Stimulated activated naive CD4-positive, alpha-beta T cell (primary cell): ENCODE measurements around the gene NFATC2IP.
A peak's percentile ranks its signal among the peaks of the same experiment; 100 is the strongest.

Experiments
- DNase-seq, 6 experiments: peaks; one replicate each; lab custom pipeline; 2025; lab: John Stamatoyannopoulos, UW

The NFATC2IP gene

DNA sequence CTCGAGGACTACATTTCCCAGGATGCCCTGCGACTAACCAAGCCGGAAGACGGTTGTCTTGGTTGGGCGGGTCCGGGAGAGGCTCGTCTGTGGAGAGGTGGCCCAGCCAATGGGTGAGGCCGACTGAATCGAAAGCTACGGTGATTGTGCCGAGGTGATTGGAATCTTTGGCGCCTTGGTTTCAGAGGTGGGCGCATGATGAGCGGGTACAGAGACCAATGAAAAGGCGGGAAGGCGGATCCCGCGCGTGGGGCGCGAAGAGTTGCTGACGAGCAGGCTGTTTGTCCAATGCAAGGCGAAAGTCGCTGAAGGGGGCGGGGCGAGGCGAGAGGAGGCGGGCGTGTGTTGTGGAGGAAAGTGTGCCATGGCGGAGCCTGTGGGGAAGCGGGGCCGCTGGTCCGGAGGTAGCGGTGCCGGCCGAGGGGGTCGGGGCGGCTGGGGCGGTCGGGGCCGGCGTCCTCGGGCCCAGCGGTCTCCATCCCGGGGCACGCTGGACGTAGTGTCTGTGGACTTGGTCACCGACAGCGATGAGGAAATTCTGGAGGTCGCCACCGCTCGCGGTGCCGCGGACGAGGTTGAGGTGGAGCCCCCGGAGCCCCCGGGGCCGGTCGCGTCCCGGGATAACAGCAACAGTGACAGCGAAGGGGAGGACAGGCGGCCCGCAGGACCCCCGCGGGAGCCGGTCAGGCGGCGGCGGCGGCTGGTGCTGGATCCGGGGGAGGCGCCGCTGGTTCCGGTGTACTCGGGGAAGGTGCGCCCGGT, at the start of gene NFATC2IP:
Gene NFATC2IP, plus strand, starts transcription at position 290 of the 762 bp plus-strand sequence. Its CDS starts 75 bp downstream, at position 365.
- DNase-seq = peak; percentile 97 to 100 (median 99)

- DNase-seq = no peak
Observed at GRCh38 chr16:28901862-28902261, 48.9 kb upstream of the NFATC2IP start.

DNA sequence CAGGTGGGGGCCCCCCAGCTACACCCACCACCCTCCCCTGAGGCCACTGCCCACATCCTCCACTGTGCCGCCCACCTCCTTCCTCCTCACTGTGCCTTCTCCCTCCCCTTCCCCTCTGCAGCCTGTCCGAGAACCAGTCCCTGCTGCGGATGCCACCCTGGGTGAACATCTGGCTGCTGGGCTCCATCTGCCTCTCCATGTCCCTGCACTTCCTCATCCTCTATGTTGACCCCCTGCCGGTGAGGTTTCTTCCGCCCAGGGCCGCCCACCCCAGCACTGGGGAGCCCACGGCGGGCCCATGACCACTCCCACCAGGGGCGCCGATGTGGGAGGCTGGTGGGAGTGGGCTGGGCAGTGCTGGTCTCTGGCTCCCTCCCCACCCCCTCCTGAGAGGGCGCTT, 47.8 kb upstream of the NFATC2IP start:
- DNase-seq = no peak

- DNase-seq = no peak
Observed at GRCh38 chr16:28903344-28904042, 47.2 kb upstream of the NFATC2IP start.

- DNase-seq = no peak
Observed at GRCh38 chr16:28904363-28904762, 46.4 kb upstream of the NFATC2IP start.

DNA sequence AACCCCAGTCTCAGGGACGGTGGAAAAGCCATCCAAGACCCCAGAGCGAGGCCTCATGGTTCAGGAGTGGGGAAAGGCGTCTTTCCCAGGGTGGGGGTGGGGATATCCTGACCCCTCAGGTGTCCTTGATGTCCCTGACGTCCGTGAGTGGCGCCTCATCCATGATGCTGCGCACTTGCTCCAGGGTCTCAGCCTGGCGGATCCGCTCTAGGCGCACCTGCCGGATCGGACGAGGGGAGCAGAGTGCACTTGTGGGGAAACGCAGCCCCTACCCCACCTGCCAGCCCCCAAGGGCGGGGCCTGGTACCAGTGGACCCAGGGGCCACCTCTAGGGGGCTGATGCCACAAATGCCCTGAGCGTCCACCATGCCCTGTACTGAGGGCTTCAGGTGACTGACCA, 45.9 kb upstream of the NFATC2IP start:
- DNase-seq = no peak

DNA sequence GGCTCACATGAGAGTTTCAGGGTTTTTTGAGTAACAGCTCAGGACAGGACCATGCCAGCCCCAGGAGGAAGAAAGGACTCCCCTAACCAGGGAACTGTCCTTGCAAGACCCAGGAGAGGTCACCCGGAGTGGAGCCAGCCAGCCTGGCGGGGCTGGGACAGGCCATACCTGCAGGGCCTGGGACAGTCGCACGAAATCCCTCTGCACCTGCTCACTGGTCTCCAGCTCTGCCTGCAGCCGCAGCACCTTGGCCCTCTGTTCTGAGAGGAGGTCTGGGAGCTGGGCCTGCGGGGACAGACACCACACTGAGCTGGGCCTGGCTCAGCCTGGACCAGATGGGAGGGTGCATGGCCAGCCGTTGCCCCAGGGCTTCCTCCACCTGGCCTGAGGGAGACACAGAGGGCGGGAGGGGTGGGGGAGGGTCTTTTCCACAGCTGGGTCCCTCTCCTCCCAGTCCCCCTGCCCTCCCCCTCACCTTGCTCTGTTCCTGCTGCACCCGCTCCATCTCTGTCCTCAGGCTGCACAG, 45.4 kb upstream of the NFATC2IP start:
- no peak for DNase-seq

DNA sequence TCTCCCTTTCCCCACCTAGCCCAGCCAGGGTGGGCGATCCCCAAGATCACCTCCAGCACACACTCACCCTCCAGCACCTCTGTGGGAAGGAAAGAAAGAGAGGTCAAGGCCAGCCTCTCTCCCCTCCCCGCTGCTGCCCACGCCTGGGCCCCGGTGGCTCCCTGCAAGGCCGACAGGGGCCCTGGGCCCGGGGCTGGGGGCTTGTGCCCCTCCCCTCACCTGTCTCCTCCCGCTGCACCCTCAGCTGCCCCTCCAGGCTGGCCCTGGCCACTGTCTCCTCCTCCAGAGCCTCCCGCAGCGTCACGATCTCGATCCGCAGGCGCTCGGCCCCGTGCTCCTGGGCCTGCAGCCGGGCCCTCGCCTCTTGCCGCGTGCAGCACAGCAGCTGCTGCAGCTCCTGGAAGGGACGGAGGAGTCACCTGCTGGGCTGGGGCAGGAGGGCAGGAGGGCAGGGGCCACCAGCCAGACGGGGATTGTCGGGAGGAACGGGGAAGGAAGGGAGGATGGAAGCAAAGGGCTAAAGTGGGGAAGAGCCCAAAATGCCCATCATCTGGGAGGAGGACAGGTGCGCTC, 44.9 kb upstream of the NFATC2IP start:
- DNase-seq = no peak

DNA sequence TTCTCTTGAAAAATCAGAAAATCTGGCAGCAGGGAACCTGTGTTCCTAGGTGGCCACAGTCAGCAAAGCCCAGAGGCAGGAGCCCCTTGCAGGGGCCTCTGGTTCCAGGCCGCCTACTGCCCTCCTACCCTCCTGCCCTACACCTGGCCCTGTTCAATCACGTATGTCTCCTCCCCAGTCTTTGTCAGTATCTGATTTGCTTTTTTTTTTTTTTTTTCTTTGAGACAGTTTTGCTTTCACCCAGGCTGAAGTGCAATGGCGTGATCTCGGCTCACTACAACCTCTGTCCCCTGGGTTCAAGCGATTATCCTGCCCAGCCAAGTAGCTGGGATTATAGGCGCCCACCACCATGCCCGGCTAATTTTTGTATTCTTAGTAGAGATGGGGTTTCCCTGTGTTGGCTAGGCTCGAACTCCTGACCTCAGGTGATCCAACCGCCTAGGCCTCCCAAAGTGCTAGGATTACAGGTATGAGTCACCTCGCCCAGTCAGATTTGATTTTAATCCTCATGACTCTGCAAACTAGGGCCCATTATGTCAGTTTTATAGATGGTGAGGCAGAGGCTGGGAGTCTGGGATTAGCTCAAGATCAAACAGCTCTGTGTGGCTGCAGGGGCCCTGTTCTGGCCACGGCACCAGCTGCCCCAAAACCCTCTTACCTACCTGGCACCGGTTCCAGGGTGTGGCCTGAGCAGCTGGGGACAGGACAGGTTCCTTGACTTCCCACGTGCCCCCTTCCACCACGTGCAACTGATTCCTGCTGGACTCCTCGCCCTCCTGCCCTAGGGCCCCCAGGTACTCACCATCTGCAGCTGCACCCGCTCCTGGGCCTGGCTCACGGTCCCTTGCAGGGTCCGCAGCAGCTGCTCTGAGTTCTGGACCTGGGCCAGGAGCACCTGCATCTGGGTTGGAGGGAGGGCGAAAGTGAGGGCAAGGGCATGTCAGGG, 40.4 kb upstream of the NFATC2IP start:
- no peak for DNase-seq

- no peak for DNase-seq
Observed at GRCh38 chr16:28912558-28912957, 38.2 kb upstream of the NFATC2IP start.

DNA sequence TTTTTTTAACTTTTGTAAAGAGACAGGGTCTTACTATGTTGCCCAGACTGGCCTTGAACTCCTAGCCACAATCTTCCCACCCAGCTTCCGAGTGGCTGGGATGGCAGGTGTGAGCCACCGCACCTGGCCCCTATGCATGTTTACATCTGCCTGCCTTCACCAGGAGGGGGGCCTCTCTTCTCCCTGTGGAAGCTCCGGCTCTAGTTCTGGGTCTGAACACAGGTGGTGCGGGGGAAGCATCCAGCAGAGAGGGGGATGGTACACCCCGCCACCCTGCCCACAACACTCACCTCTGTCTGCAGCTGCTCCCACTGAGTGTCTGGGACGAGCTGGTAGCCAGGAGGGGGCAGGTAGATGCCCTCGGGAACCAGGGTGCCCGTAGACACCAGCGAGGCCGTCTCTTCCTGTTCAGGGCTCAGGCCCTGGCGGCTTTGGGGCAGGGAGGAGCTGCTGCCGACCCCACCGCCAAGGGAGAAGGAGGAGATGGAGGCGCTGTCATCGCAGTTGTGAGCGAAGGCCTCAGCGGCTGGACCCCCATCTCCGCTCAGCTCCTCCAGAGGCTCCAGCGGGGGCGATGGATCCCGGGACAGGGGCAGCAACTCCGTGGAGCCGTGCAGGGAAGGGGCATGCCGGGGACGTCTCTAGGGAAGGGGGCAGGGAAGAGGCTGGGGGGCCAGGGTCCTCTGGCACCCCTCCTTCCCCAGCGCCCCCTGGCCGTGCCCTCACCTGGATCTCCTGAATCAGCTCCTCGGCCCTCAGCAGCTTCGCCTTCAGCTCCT, 36.6 kb upstream of the NFATC2IP start:
- no peak for DNase-seq

DNA sequence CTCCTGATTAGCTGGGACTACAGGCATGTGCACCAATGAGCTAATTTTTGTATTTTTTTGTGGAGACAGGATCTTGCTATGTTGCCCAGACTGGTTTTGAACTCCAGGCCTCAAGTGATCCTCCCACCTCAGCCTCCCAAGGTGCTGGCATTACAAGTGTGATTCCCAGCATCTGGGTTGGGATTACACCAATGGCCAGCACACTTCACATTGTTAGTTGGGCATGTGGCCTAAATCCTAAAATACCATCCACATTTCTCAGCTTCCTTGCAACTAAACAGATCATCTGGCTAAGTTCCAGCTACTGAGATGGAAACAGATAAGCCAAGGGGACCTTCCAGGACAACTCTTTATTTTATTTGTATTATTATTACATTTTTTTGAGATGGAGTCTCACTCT, 35.6 kb upstream of the NFATC2IP start:
- DNase-seq = no peak

DNA sequence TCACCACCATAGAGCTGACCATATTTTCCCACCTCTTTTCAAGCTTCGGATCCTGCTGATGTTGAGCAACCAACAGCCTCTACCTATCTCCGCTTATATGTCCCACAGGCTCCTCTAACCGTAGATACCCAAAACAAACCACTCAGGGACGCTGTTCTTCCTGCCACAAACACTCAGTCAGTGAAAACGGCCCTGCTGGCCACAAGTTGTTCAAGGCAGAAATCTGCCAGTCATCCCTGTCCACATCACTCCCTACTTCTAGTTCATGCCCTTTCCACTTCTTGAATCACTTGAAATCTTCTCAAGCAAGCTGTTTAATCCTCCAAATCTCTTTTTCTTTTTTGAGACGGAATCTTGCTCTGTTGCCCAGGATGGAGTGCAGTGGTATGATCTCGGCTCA, 33.6 kb upstream of the NFATC2IP start:
- DNase-seq = no peak

DNA sequence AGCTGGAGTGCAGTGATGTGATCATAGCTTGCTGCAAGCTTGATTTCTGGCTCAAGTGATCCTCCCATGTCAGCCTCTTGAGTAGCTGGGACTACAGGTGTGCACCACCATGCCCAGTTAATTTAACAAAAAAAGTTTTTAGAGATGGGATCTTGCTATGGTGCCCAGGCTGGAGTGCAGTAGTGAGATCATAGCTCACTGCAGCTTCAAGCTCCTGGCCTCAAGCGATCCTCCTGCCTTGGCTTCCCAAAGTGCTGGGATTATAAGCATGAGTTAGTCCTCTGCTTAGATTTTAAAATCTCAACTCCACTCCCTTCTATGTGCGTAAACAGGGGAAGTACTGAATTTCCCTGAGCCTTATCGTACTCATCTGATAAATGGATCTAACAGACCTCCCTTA, 32.0 kb upstream of the NFATC2IP start:
- DNase-seq = no peak

DNA sequence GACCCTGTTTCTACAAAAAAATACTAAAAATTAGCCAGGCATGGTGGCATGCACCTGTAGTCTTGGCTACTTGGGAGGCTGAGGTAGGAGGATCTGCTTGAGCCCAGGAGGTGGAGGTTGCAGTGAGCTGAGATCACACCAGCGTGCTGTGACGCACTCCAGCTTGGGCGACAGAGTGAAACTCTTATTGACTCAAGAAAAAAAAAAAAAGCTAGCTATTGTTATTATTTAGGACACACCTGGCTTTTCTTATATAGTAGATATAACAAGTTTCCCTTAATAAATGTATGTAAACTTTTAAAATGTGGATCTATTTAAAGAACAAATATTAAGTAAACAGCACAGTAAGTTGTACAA, 27.5 kb upstream of the NFATC2IP start:
- no peak for DNase-seq

DNA sequence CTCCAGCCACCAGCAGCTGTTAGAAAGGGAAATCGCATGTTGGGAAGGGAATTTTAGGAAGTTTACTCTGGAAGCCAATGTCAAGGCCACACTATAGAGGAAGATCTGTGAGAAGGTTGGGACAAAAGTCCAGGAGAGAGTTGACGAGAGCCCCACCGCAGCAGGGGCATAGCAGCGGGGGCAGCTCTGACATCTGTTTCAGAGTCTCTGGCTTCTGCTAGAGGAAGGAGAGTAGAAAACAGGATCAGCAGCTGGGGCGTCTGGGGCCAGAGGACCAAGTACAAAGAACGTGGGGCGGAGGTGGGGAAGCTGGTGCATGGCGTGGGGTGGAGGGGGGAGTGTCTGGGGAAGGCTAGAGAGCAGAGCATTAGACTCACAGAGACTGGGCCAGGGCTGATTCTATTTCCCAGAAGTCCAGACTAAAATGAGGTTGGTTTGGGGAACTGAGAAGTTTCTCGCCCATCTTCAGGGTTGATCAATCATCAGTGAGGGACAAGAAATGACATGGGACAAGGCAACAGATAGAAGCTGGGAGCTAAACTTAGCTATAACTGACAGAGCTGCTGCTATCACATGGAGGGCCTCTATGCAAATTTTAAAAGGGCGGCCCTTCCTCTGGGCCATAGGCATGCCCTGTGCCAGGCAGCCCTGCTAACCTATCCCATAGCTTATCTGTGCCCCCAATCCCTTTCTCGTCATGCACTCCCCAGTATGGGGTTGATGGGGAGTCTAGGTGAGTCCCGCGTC, 26.9 kb upstream of the NFATC2IP start:
- DNase-seq = peak in 1 of 6 experiments; percentile 32

DNA sequence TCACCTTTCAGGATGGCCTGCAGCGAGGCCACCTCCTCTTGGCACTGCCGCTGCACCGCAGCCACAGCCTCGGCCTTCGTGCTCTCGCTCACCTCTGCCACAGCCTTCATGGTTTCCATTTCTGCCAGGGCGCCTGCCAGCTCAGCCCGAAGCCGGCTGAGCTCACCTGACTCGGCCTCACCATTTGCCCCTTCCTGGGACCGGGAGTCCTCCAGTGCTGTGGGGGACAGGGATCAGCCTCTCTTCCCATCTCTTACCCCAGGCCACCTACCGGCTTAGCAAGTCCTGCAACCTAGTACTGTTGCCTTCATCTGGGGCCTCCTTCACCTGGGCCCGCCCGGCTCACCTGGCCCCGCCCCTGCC, 26.4 kb upstream of the NFATC2IP start:
- no peak for DNase-seq

- peak; percentile 91 to 99 (median 94) for DNase-seq
Observed at GRCh38 chr16:28924762-28925385, 25.9 kb upstream of the NFATC2IP start, which contains the start of gene RABEP2. Gene RABEP2, minus strand, starts transcription at chr16:28925238. Its CDS starts 75 bp downstream, at chr16:28925163.

DNA sequence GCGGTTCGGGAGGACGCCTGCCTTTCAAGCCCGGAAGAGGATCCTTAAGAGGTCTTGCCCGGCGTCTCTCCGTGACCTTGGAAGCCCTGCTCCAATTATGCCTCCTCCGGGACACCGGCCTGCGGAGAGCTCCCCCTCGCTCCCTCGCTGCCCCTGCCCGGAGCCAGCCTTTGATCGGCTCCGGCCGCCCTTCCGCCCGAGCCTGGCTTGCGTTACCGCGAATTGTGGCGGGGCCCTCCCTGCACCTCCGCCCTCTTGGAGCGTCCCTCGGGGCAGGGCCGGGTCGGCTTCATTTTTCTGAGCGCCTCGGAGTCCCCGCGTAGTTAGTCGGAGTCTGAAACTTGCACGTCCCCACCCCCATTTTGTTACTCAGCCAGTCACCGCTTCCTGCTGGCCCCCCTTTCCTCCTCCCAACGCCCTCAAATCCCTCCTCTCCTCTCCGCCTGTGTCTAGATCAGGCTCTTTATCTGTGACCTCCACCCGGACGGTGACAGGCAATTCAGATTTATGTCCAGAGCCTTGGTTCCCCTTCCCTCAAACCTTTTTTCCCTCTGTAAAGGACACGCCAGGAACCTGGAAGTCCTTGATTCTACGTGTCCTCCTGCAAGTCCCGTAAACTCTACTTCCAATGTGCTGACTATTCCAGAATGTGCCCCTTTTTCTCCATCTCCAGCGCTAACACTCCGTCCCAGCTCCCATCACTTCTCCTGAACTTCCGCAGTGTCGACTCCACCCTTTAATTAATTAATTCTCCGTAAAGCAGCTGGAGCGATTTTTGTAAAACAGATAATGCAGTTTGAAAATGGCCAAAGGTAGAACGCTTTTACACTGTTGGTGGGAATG, 25.1 kb upstream of the NFATC2IP start:
- peak in 5 of 6 experiments; percentile 70 to 95 (median 85) for DNase-seq
